ENCODE measurements around the gene GUF1.
"Not testable (repeated sequence)": the region's sequence is repeated elsewhere in the genome, so short reads cannot be mapped to it uniquely, and the experiment has no call there.

Gene GUF1

GRCh38 chr4:44727471-44727870, 49.3 kb downstream of the GUF1 start:
- Histone ChIP-seq H3K9me3 (no peaks in the 10 kb centered on the region), H3K4me3 (no peak overlapping the region), H3K27me3 (no peaks in the 10 kb centered on the region), H3K9ac (no peak overlapping the region), H3K27ac (no peak overlapping the region), H3K4me2 (peak overlapping the region; percentile 79), H3K36me3 (no peaks in the 10 kb centered on the region), H4K20me1 (peaks cover 29% of the 10 kb centered on the region), H3K4me1 (peaks cover 27% of the 10 kb centered on the region)
- no peak for TF ChIP-seq Cebpa-rat (IDR thresholded peaks at IDR 0.05)

- not testable (repeated sequence) for H3K9me3 ChIP-seq, H3K9ac ChIP-seq, H3K4me2 ChIP-seq, H3K27me3 ChIP-seq, H3K27ac ChIP-seq, H3K36me3 ChIP-seq, H3K4me3 ChIP-seq
- Histone ChIP-seq H4K20me1 (peaks cover 16% of the 10 kb centered on the region; the same call in 1 of the 2 replicates), H3K4me1 (peaks cover 23% of the 10 kb centered on the region)
These were observed 50.5 kb downstream of the GUF1 start for GRCh38 chr4:44728694-44729093.

- Histone ChIP-seq H3K9ac (no peak overlapping the region), H3K4me1 (no peaks in the 10 kb centered on the region), H3K9me3 (no peaks in the 10 kb centered on the region), H3K4me3 (no peak overlapping the region), H4K20me1 (no peaks in the 10 kb centered on the region), H3K27ac (no peak overlapping the region), H3K36me3 (no peaks in the 10 kb centered on the region), H3K27me3 (no peaks in the 10 kb centered on the region), H3K4me2 (no peak overlapping the region)
- no peak for TF ChIP-seq Cebpa-rat (IDR thresholded peaks at IDR 0.05)
These were observed 58.7 kb downstream of the GUF1 start for GRCh38 chr4:44736900-44737299.

GRCh38 chr4:44738615-44739014, 60.4 kb downstream of the GUF1 start:
- H3K4me3 ChIP-seq, result no peak overlapping the region
- no peaks in the 10 kb centered on the region for H3K4me1 ChIP-seq
- no peaks in the 10 kb centered on the region for H3K36me3 ChIP-seq
- no peaks in the 10 kb centered on the region for H3K27me3 ChIP-seq
- no peak overlapping the region for H3K27ac ChIP-seq
- H3K4me2 ChIP-seq, result no peak overlapping the region
- H3K9me3 ChIP-seq, result no peaks in the 10 kb centered on the region
- no peak overlapping the region for H3K9ac ChIP-seq
- TF ChIP-seq Cebpa-rat (IDR thresholded peaks at IDR 0.05), result no peak
- no peaks in the 10 kb centered on the region for H4K20me1 ChIP-seq

- no peak overlapping the region for H3K4me2 ChIP-seq
- no peak overlapping the region for H3K27ac ChIP-seq
- no peak for TF ChIP-seq Cebpa-rat (IDR thresholded peaks at IDR 0.05)
- H4K20me1 ChIP-seq, result no peaks in the 10 kb centered on the region
- no peaks in the 10 kb centered on the region for H3K9me3 ChIP-seq
- no peaks in the 10 kb centered on the region for H3K4me1 ChIP-seq
- no peak overlapping the region for H3K4me3 ChIP-seq
- H3K27me3 ChIP-seq, result no peaks in the 10 kb centered on the region
- no peaks in the 10 kb centered on the region for H3K36me3 ChIP-seq
- H3K9ac ChIP-seq, result no peak overlapping the region
These were observed 62.0 kb downstream of the GUF1 start for GRCh38 chr4:44740201-44740600.
